ENCODE results near the gene ATP8A2. TPM values are rescaled to one million over a fixed set of nuclear protein-coding genes. Genes with fewer than 3 reads are reported as not detected.
"Not testable (repeated sequence)": the region's sequence is repeated elsewhere in the genome, so short reads cannot be mapped to it uniquely, and the experiment has no call there.

Gene ATP8A2
- total and polyA plus RNA-seq, 2 of the 4 experiments (the other 2 are of a cell fraction) = 0.02 to 0.18 TPM

DNA sequence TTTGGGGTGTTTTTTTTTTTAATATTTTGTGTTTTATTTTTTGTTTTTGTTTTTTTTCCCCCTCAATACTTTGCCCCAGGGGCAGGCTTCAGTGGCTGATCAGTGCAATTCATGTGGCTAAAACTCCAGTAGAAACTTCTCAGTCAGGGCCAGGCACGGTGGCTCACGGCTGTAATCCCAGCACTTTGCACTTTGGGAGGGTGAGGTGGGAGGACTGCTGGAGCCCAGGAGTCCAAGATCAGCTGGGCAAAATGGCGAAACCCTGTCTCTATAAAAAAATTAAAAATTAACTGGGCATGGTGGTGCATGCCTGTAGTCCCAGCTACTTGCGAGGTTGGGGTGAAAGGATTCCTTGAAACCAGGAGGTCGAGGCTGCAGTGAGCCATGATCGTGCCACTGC, 17.4 kb upstream of the ATP8A2 start:
- Histone ChIP-seq H3K14ac (replicated peaks; ENCODE audit: low read depth, low read length) (no peak overlapping the region), H4K5ac (ENCODE audit: low read depth, low read length) (no peak overlapping the region), H3K9ac (ENCODE audit: low read depth, low read length) (no peak overlapping the region), H3K79me1 (ENCODE audit: low read depth in 1 of 2, low read length in 2 of 2) (no peaks in the 10 kb centered on the region), H4K20me1 (ENCODE audit: insufficient read depth, low read length) (no peaks in the 10 kb centered on the region), H3K27me3 (ENCODE audit: control insufficient read depth, insufficient read depth, low read length) (peaks cover 5% of the 10 kb centered on the region), H3K56ac (ENCODE audit: extremely low read depth, insufficient read depth, low read length) (no peak overlapping the region), H3K9me1 (ENCODE audit: insufficient read depth, low read length) (no peaks in the 10 kb centered on the region), H3K4me3 (ENCODE audit: insufficient read depth, low read depth, low read length) (no peak overlapping the region), H3K4ac (ENCODE audit: low read depth, low read length) (no peak overlapping the region), H2BK15ac (ENCODE audit: low read depth, low read length) (no peak overlapping the region), H3K4me1 (ENCODE audit: control insufficient read depth, insufficient read depth, low read length) (no peaks in the 10 kb centered on the region), H2AFZ (replicated peaks; ENCODE audit: low read length, poor library complexity) (no peak overlapping the region), H3K18ac (ENCODE audit: low read depth, low read length) (no peak overlapping the region), H4K91ac (ENCODE audit: insufficient read depth, low read depth, low read length) (no peak overlapping the region), H4K8ac (ENCODE audit: low read depth in 2 of 2, low read length in 2 of 2) (no peak overlapping the region), H2BK20ac (ENCODE audit: low read depth, low read length) (no peak overlapping the region), H3K9me3 (ENCODE audit: control insufficient read depth, insufficient read depth, low read length) (no peaks in the 10 kb centered on the region), H3K23ac (ENCODE audit: low read depth, low read length) (no peak overlapping the region), H3K27ac (ENCODE audit: insufficient read depth, low read length) (no peak overlapping the region), H2BK5ac (ENCODE audit: low read depth, low read length, poor library complexity, severe bottlenecking) (no peak overlapping the region), H3K36me3 (ENCODE audit: control insufficient read depth, insufficient read depth, low read length) (no peaks in the 10 kb centered on the region), H2BK120ac (ENCODE audit: low read depth, low read length) (no peak overlapping the region), H2AK5ac (ENCODE audit: low read depth, low read length) (no peak overlapping the region), H3K4me2 (ENCODE audit: low read depth, low read length) (no peak overlapping the region), H2AK9ac (replicated peaks; ENCODE audit: low read depth, low read length, poor library complexity) (no peak overlapping the region)
- ATAC-seq (ENCODE audit: low read depth) (no peak), DNase-seq (no peak)
- POLR2A ChIA-PET (ENCODE audit: unreplicated experiment) = no interaction called here
- CTCF ChIA-PET = no interaction called here
- dilution Hi-C loops (cut with HindIII; ENCODE audit: low sequenced_read_pairs, unreplicated experiment) = no loop called here
- no TSS peak for BruUV-seq (replicated peaks)
- WGBS, 2 experiments (ENCODE audit: extremely low coverage in 2 of 2, insufficient read length in 1 of 2) = no CpG with 5 or more reads among the region's 6 CpGs
- TF ChIP-seq MAZ (IDR thresholded peaks at IDR 0.05; ENCODE audit: borderline replicate concordance, low read depth, low read length) (no peak), CEBPB (IDR thresholded peaks at IDR 0.05; ENCODE audit: low read depth, low read length) (no peak), RAD21 (IDR thresholded peaks at IDR 0.05; ENCODE audit: low read length) (no peak)
- TF ChIP-seq, protein P1, sequence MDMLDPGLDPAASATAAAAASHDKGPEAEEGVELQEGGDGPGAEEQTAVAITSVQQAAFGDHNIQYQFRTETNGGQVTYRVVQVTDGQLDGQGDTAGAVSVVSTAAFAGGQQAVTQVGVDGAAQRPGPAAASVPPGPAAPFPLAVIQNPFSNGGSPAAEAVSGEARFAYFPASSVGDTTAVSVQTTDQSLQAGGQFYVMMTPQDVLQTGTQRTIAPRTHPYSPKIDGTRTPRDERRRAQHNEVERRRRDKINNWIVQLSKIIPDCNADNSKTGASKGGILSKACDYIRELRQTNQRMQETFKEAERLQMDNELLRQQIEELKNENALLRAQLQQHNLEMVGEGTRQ (IDR thresholded peaks at IDR 0.05; ENCODE audit: low read depth, low read length) = no peak
- in situ Hi-C loops (cut with MboI; ENCODE audit: low sequenced_read_pairs) = no loop called here
- intact Hi-C loops (cut with micrococcal nuclease) = no loop called here

DNA sequence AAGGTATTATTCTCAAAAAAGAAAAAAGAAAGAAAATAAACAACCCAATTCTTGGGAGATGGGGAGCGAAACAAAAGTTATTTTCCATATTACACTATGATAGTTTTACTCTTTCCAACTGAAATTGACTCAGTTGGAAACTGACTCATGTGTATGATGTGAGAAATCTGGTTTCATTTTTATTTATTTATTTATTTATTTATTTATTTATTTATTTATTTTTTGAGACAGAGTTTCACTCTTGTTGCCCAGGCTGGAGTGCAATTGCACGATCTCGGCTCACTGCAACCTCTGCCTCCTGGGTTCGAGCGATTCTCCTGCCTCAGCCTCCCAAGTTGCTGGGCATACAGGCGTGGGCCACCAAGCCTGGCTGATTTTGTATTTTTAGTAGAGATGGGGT, 11.3 kb upstream of the ATP8A2 start:
- H3K18ac ChIP-seq (ENCODE audit: low read depth, low read length) = not testable (repeated sequence)

More for the DNA sequence above, 11.3 kb upstream of the ATP8A2 start:
- intact Hi-C loops (cut with micrococcal nuclease); H3K79me1 ChIP-seq (ENCODE audit: low read depth in 1 of 2, low read length in 2 of 2); H2AFZ ChIP-seq (replicated peaks; ENCODE audit: low read length, poor library complexity); H2BK5ac ChIP-seq (ENCODE audit: low read depth, low read length, poor library complexity, severe bottlenecking); H4K8ac ChIP-seq (ENCODE audit: low read depth in 2 of 2, low read length in 2 of 2); H3K23ac ChIP-seq (ENCODE audit: low read depth, low read length); ATAC-seq (ENCODE audit: low read depth); H3K27ac ChIP-seq (ENCODE audit: insufficient read depth, low read length); H2AK5ac ChIP-seq (ENCODE audit: low read depth, low read length); H3K36me3 ChIP-seq (ENCODE audit: control insufficient read depth, insufficient read depth, low read length); H4K5ac ChIP-seq (ENCODE audit: low read depth, low read length); H3K14ac ChIP-seq (replicated peaks; ENCODE audit: low read depth, low read length); H3K4ac ChIP-seq (ENCODE audit: low read depth, low read length); dilution Hi-C loops (cut with HindIII; ENCODE audit: low sequenced_read_pairs, unreplicated experiment); H4K91ac ChIP-seq (ENCODE audit: insufficient read depth, low read depth, low read length); POLR2A ChIA-PET (ENCODE audit: unreplicated experiment); H2BK15ac ChIP-seq (ENCODE audit: low read depth, low read length); H2AK9ac ChIP-seq (replicated peaks; ENCODE audit: low read depth, low read length, poor library complexity); H3K9me3 ChIP-seq (ENCODE audit: control insufficient read depth, insufficient read depth, low read length); H4K20me1 ChIP-seq (ENCODE audit: insufficient read depth, low read length); H3K9ac ChIP-seq (ENCODE audit: low read depth, low read length); CTCF ChIA-PET; H3K9me1 ChIP-seq (ENCODE audit: insufficient read depth, low read length); H3K4me3 ChIP-seq (ENCODE audit: insufficient read depth, low read depth, low read length); H2BK20ac ChIP-seq (ENCODE audit: low read depth, low read length); H3K4me1 ChIP-seq (ENCODE audit: control insufficient read depth, insufficient read depth, low read length); H3K56ac ChIP-seq (ENCODE audit: extremely low read depth, insufficient read depth, low read length); DNase-seq; BruUV-seq (replicated peaks); H3K27me3 ChIP-seq (ENCODE audit: control insufficient read depth, insufficient read depth, low read length); in situ Hi-C loops (cut with MboI; ENCODE audit: low sequenced_read_pairs); H2BK120ac ChIP-seq (ENCODE audit: low read depth, low read length); H3K4me2 ChIP-seq (ENCODE audit: low read depth, low read length): not testable (repeated sequence)
- WGBS, 2 experiments (ENCODE audit: extremely low coverage in 2 of 2, insufficient read length in 1 of 2) = no CpG with 5 or more reads among the region's 6 CpGs
